MCF 10A (cell line): ENCODE data around the gene MIP. TPM values are rescaled to one million over a fixed set of nuclear protein-coding genes. Genes with fewer than 3 reads are reported as not detected.
A peak's percentile ranks its signal among the peaks of the same experiment; 100 is the strongest.

Experiments
- BruUV-seq: library from RNA; stranded (reverse); fragments of 400-500 nt; replicated peaks from 2 replicates; lab custom pipeline; 2021; lab: Mats Ljungman, UMichigan
- CTCF ChIA-PET: fragments of 300-600 bp; sonication (Branson Sonifier 250); formaldehyde crosslinking; extraction: SDS; loops from one replicate; lab custom pipeline; 2021; ENCODE audit warnings: antibody characterized with exemption, inconsistent platforms; lab: Yijun Ruan, JAX
- POLR2A ChIA-PET: fragments of 300-600, 350-650 bp; sonication (Branson Sonifier 250); formaldehyde crosslinking; extraction: SDS; loops from one replicate; lab custom pipeline; 2020; ENCODE audit warnings: antibody characterized with exemption, inconsistent platforms; lab: Yijun Ruan, JAX
- DNase-seq: peaks from one replicate; pipeline ENCODE4 v3.0.0-alpha.2; 2018; ENCODE audit not compliant: unreplicated experiment
- H3K27ac Mint-ChIP-seq: one replicate; pipeline ENCODE4 v1.8.0; 2022; ENCODE audit warnings: mild to moderate bottlenecking, low read depth, mixed read lengths; ENCODE audit not compliant: unreplicated experiment
- H3K27me3 Mint-ChIP-seq: one replicate; pipeline ENCODE4 v1.8.0; 2022; ENCODE audit warnings: mixed read lengths; ENCODE audit not compliant: insufficient read depth, unreplicated experiment
- H3K36me3 Mint-ChIP-seq: one replicate; pipeline ENCODE4 v1.8.0; 2022; ENCODE audit warnings: mild to moderate bottlenecking, moderate library complexity, mixed read lengths; ENCODE audit not compliant: insufficient read depth, unreplicated experiment
- H3K4me1 Mint-ChIP-seq: one replicate; pipeline ENCODE4 v1.8.0; 2022; ENCODE audit warnings: mixed read lengths; ENCODE audit not compliant: insufficient read depth, unreplicated experiment
- H3K4me3 Mint-ChIP-seq: one replicate; pipeline ENCODE4 v1.8.0; 2022; ENCODE audit warnings: mild to moderate bottlenecking, moderate library complexity, mixed read lengths; ENCODE audit not compliant: unreplicated experiment
- H3K9me3 Mint-ChIP-seq: one replicate; pipeline ENCODE4 v1.8.0; 2022; ENCODE audit warnings: mixed read lengths; ENCODE audit not compliant: unreplicated experiment
- CTCF ChIP-seq: fragments of 200-600 bp; IDR thresholded peaks from one replicate; pipeline ENCODE4 v1.8.0; 2022; ENCODE audit warnings: antibody characterized with exemption, mild to moderate bottlenecking; ENCODE audit not compliant: unreplicated experiment
- intact Hi-C: fragments of 100-400 bp; cut with micrococcal nuclease; formaldehyde crosslinking; loops from 2 replicates; pipeline ENCODE4 v1.14.1; 2022
- total RNA-seq: library from RNA; stranded (reverse); gene quantifications from 2 replicates; pipeline ENCODE4 v1.2.3, GENCODE V29; 2022

Gene MIP
- total RNA-seq, 1 experiment from 2014 or later, result not detected

GRCh38 chr12:56461235-56462159 lies 7.0 kb upstream of the MIP start:
- H3K27ac Mint-ChIP-seq, result no peak overlapping the region
- no peaks in the 10 kb centered on the region for H3K27me3 Mint-ChIP-seq
- peaks cover 6% of the 10 kb centered on the region for H3K4me1 Mint-ChIP-seq
- ChIA-PET CTCF (interaction anchor here (0.5 to 1.7 kb wide), 6 partner anchors 52 to 256 kb away, joined by 3 to 5 read pairs (median 4); no protein-coding TSS in a partner anchor), POLR2A (interaction anchor here (0.9 to 4.5 kb wide), 6 partner anchors 12 to 239 kb away, joined by 3 to 43 read pairs (median 4); partner anchors contain the start of genes CNPY2, PAN2, RNF41 and TIMELESS)
- BruUV-seq, result no TSS peak
- no peaks in the 10 kb centered on the region for H3K9me3 Mint-ChIP-seq
- intact Hi-C loops, result no loop called here
- no peak for TF ChIP-seq CTCF
- no peak for DNase-seq
- no peak overlapping the region for H3K4me3 Mint-ChIP-seq
- H3K36me3 Mint-ChIP-seq, result peaks cover 6% of the 10 kb centered on the region

- intact Hi-C loops, result no loop called here
These were observed 3.4 kb upstream of the MIP start for GRCh38 chr12:56457817-56458216.

GRCh38 chr12:56451147-56451546 lies 3.3 kb downstream of the MIP start:
- H3K4me3 Mint-ChIP-seq, result no peak overlapping the region
- no peak for TF ChIP-seq CTCF
- BruUV-seq, result no TSS peak
- intact Hi-C loops, result no loop called here
- peaks cover 8% of the 10 kb centered on the region for H3K4me1 Mint-ChIP-seq
- H3K36me3 Mint-ChIP-seq, result no peaks in the 10 kb centered on the region
- no peaks in the 10 kb centered on the region for H3K9me3 Mint-ChIP-seq
- no peak for DNase-seq
- H3K27me3 Mint-ChIP-seq, result no peaks in the 10 kb centered on the region
- ChIA-PET POLR2A (interaction anchor here (4.4 kb wide), 1 partner anchor 91 kb away, joined by 63 read pairs; the partner anchor contains the start of gene STAT2), CTCF (interaction anchor here (0.5 to 3.2 kb wide), 4 partner anchors 13 to 909 kb away, joined by 3 to 20 read pairs (median 3); no protein-coding TSS in a partner anchor)
- no peak overlapping the region for H3K27ac Mint-ChIP-seq

More at GRCh38 chr12:56457817-56458216, 3.4 kb upstream of the MIP start:
- Mint-ChIP-seq H3K4me3 (no peak overlapping the region), H3K9me3 (no peaks in the 10 kb centered on the region), H3K27me3 (no peaks in the 10 kb centered on the region), H3K27ac (no peak overlapping the region), H3K4me1 (no peaks in the 10 kb centered on the region), H3K36me3 (no peaks in the 10 kb centered on the region)
- ChIA-PET POLR2A (interaction anchor here (1.9 kb wide), 1 partner anchor 9 kb away, joined by 7 read pairs; the partner anchor contains the start of gene TIMELESS), CTCF (interaction anchor here (1.3 kb wide), 1 partner anchor 12 kb away, joined by 3 read pairs; no protein-coding TSS in a partner anchor)
- BruUV-seq, result no TSS peak
- DNase-seq, result no peak
- no peak for TF ChIP-seq CTCF

- no peaks in the 10 kb centered on the region for H3K9me3 Mint-ChIP-seq
- no TSS peak for BruUV-seq
- H3K4me1 Mint-ChIP-seq, result peaks cover 8% of the 10 kb centered on the region
- H3K36me3 Mint-ChIP-seq, result no peaks in the 10 kb centered on the region
- ChIA-PET POLR2A (interaction anchor here (0.7 to 4.4 kb wide), 12 partner anchors 12 to 333 kb away, joined by 3 to 63 read pairs (median 8); partner anchors contain the start of genes CNPY2, CS, PAN2 and RNF41), CTCF (interaction anchor here (0.6 to 3.2 kb wide), 4 partner anchors 14 to 558 kb away, joined by 3 to 20 read pairs (median 4); partner anchors contain the start of gene RNF41)
- no peaks in the 10 kb centered on the region for H3K27me3 Mint-ChIP-seq
- H3K27ac Mint-ChIP-seq, result peak overlapping the region; percentile 90
- no peak for TF ChIP-seq CTCF
- intact Hi-C loops, result no loop called here
- DNase-seq, result no peak
- H3K4me3 Mint-ChIP-seq, result no peak overlapping the region
These were observed 4.2 kb downstream of the MIP start for GRCh38 chr12:56450241-56450640.
